Caki2 (cell line): ENCODE measurements around the gene KRTAP10-11. TPM values are rescaled to one million over a fixed set of nuclear protein-coding genes. Genes with fewer than 3 reads are reported as not detected.
"Not testable (repeated sequence)": the region's sequence is repeated elsewhere in the genome, so short reads cannot be mapped to it uniquely, and the experiment has no call there.

Source experiments
- DNase-seq: peaks from one replicate; pipeline ENCODE4 v3.0.0-alpha.2; 2015; ENCODE audit warnings: low read depth
- in situ Hi-C: cut with HindIII; loops from 2 replicates; pipeline ENCODE4 v1.10.0; 2016; ENCODE audit warnings: low sequenced_read_pairs, low pct_unique_long_range_greater_than_20kb, mixed read lengths
- total RNA-seq: library from RNA; depleted of rRNA; stranded (reverse); fragments of >200 nt; shearing (Covaris generic); gene quantifications from 2 replicates; pipeline ENCODE4 v1.2.3, GENCODE V29; 2014; ENCODE audit warnings: low replicate concordance; rRNA removed

The KRTAP10-11 gene
- total RNA-seq, 1 experiment from 2014 or later = not detected

GRCh38 chr21:44684483-44684882 lies 38.3 kb downstream of the KRTAP10-11 start:
- no peak for DNase-seq
- in situ Hi-C loops = no loop called here

GRCh38 chr21:44685050-44685449 lies 38.8 kb downstream of the KRTAP10-11 start:
- DNase-seq, in situ Hi-C loops: not testable (repeated sequence)

GRCh38 chr21:44686000-44686781 lies 40.0 kb downstream of the KRTAP10-11 start:
- DNase-seq = no peak
- in situ Hi-C loops = no loop called here

- DNase-seq = no peak
- in situ Hi-C loops = no loop called here
Observed at GRCh38 chr21:44686843-44687561, 40.8 kb downstream of the KRTAP10-11 start.

- no peak for DNase-seq
- in situ Hi-C loops = no loop called here
Observed at GRCh38 chr21:44687671-44688070, 41.5 kb downstream of the KRTAP10-11 start.

GRCh38 chr21:44689740-44690139 lies 43.5 kb downstream of the KRTAP10-11 start:
- in situ Hi-C loops, DNase-seq: not testable (repeated sequence)

- in situ Hi-C loops = no loop called here
- DNase-seq = no peak
Observed at GRCh38 chr21:44691686-44692085, 45.5 kb downstream of the KRTAP10-11 start.

GRCh38 chr21:44692798-44693512 lies 46.7 kb downstream of the KRTAP10-11 start:
- DNase-seq = no peak
- in situ Hi-C loops = no loop called here

GRCh38 chr21:44694776-44695175 lies 48.6 kb downstream of the KRTAP10-11 start:
- no peak for DNase-seq
- in situ Hi-C loops = no loop called here

GRCh38 chr21:44695184-44695583 lies 49.0 kb downstream of the KRTAP10-11 start:
- DNase-seq = no peak
- in situ Hi-C loops = no loop called here

GRCh38 chr21:44695641-44696040 lies 49.4 kb downstream of the KRTAP10-11 start:
- DNase-seq = no peak
- in situ Hi-C loops = no loop called here

GRCh38 chr21:44696572-44696971 lies 50.4 kb downstream of the KRTAP10-11 start:
- in situ Hi-C loops = no loop called here
- DNase-seq = no peak

Other genes starting within 250 kb of the KRTAP10-11 start
- gene LRRC3, start 190.9 kb upstream of the KRTAP10-11 start, total RNA-seq = not detected in 2 replicates
- gene KRTAP10-1, start 106.2 kb upstream of the KRTAP10-11 start, total RNA-seq = not detected in 2 replicates
- not detected in 2 replicates for gene KRTAP10-2, start 94.9 kb upstream of the KRTAP10-11 start, total RNA-seq
- gene KRTAP10-3, start 87.6 kb upstream of the KRTAP10-11 start, total RNA-seq = not detected in 2 replicates
- not detected in 2 replicates for gene KRTAP10-4, start 72.7 kb upstream of the KRTAP10-11 start, total RNA-seq
- not detected in 2 replicates for gene KRTAP10-5, start 65.8 kb upstream of the KRTAP10-11 start, total RNA-seq
- gene KRTAP10-6, start 53.9 kb upstream of the KRTAP10-11 start, total RNA-seq = not detected in 2 replicates
- not detected in 2 replicates for gene KRTAP10-7, start 45.8 kb upstream of the KRTAP10-11 start, total RNA-seq
- gene KRTAP10-8, start 34.3 kb upstream of the KRTAP10-11 start, total RNA-seq = not detected in 2 replicates
- not detected in 2 replicates for gene KRTAP10-9, start 19.3 kb upstream of the KRTAP10-11 start, total RNA-seq
- not detected in 2 replicates for gene KRTAP10-10, start 9.1 kb upstream of the KRTAP10-11 start, total RNA-seq
- not detected in 2 replicates for gene KRTAP12-4, start 8.2 kb downstream of the KRTAP10-11 start, total RNA-seq
- gene KRTAP12-3, start 11.5 kb downstream of the KRTAP10-11 start, total RNA-seq = not detected in 2 replicates
- gene KRTAP12-2, start 20.5 kb downstream of the KRTAP10-11 start, total RNA-seq = not detected in 2 replicates
- not detected in 2 replicates for gene KRTAP12-1, start 35.7 kb downstream of the KRTAP10-11 start, total RNA-seq
- not detected in 2 replicates for gene KRTAP10-12, start 50.8 kb downstream of the KRTAP10-11 start, total RNA-seq
- not detected in 2 replicates for gene TSPEAR, start 65.2 kb downstream of the KRTAP10-11 start, total RNA-seq
- gene UBE2G2, start 155.4 kb downstream of the KRTAP10-11 start, total RNA-seq = 43.8 and 50.0 TPM in 2 replicates
- 128 and 131 TPM in 2 replicates for gene SUMO3, start 171.6 kb downstream of the KRTAP10-11 start, total RNA-seq
- gene PTTG1IP, start 227.3 kb downstream of the KRTAP10-11 start, total RNA-seq = 423 and 427 TPM in 2 replicates